Measurements from ENCODE around the gene AKR1C1. TPM values are rescaled to one million over a fixed set of nuclear protein-coding genes. Genes with fewer than 3 reads are reported as not detected.

AKR1C1 gene
- total and polyA plus RNA-seq, 2 of the 13 experiments (the other 11 are each of a cell fraction or from before 2014, with no cell fraction given) = 948 to 2,238 TPM

- H3K9ac ChIP-seq (ENCODE audit: insufficient read depth, low read depth, low read length) = no peak overlapping the region
- no peaks in the 10 kb centered on the region for H3K27me3 ChIP-seq (ENCODE audit: control insufficient read depth in 1 of 2, insufficient read depth in 2 of 2, low read length in 2 of 2)
- BruUV-seq (replicated peaks) = no TSS peak
- H3K9me3 ChIP-seq (ENCODE audit: low read length) = no peaks in the 10 kb centered on the region
- no peak overlapping the region for H2AFZ ChIP-seq (ENCODE audit: low read length)
- H3K36me3 ChIP-seq (replicated peaks in 1 of 2; ENCODE audit: control insufficient read depth in 1 of 2, insufficient read depth in 2 of 2, low read length in 2 of 2) = no peaks in the 10 kb centered on the region
- ChIA-PET POLR2A (no interaction called here), CTCF (ENCODE audit: low intra/inter-chr PET ratio, low total read pairs) (no interaction called here)
- FAIRE-seq (no peak), ATAC-seq (no peak), DNase-seq (ENCODE audit: low spot score) (no peak)
- intact Hi-C loops (cut with micrococcal nuclease; ENCODE audit: unreplicated experiment) = no loop called here
- TF ChIP-seq ZNF44 (CRISPR knock-in tag; IDR thresholded peaks at IDR 0.05) (no peak), ZNF317 (CRISPR knock-in tag; IDR thresholded peaks at IDR 0.05) (no peak), HNF4A (CRISPR knock-in tag; IDR thresholded peaks at IDR 0.05) (no peak)
- H3K27ac ChIP-seq (ENCODE audit: extremely low read length, insufficient read depth, low read length) = no peak overlapping the region
- no peak overlapping the region for H3K4me3 ChIP-seq (replicated peaks in 1 of 3; ENCODE audit: insufficient read depth in 1 of 3, low read depth in 2 of 3, low read length in 3 of 3)
- H3K4me1 ChIP-seq (ENCODE audit: insufficient read depth, low read length) = peaks cover 98% of the 10 kb centered on the region
- in situ Hi-C loops (cut with HindIII; ENCODE audit: extremely low pct_ligation_motif_present, low pct_unique_long_range_greater_than_20kb) = no loop called here
- H3K79me2 ChIP-seq (ENCODE audit: insufficient read depth, low read length) = no peaks in the 10 kb centered on the region
- no peaks in the 10 kb centered on the region for H4K20me1 ChIP-seq (ENCODE audit: insufficient read depth, low read length)
- no peak overlapping the region for H3K4me2 ChIP-seq (ENCODE audit: low read depth, low read length)
- WGBS (ENCODE audit: low lambda C conversion rate) = 95% methylated on average over 2 of the region's 2 CpGs
These were observed 19.4 kb upstream of the AKR1C1 start for GRCh38 chr10:4943821-4944220.

- no peak for ATAC-seq
- Histone ChIP-seq H3K27me3 (ENCODE audit: control insufficient read depth in 1 of 2, insufficient read depth in 2 of 2, low read length in 2 of 2) (no peaks in the 10 kb centered on the region), H3K4me1 (ENCODE audit: insufficient read depth, low read length) (peaks cover 98% of the 10 kb centered on the region), H3K9me3 (ENCODE audit: low read length) (no peaks in the 10 kb centered on the region), H3K79me2 (ENCODE audit: insufficient read depth, low read length) (no peaks in the 10 kb centered on the region), H3K4me3 (replicated peaks in 1 of 3; ENCODE audit: insufficient read depth in 1 of 3, low read depth in 2 of 3, low read length in 3 of 3) (no peak overlapping the region), H3K9ac (ENCODE audit: insufficient read depth, low read depth, low read length) (no peak overlapping the region), H3K36me3 (replicated peaks in 1 of 2; ENCODE audit: control insufficient read depth in 1 of 2, insufficient read depth in 2 of 2, low read length in 2 of 2) (no peaks in the 10 kb centered on the region), H3K4me2 (ENCODE audit: low read depth, low read length) (no peak overlapping the region), H2AFZ (ENCODE audit: low read length) (no peak overlapping the region), H3K27ac (ENCODE audit: extremely low read length, insufficient read depth, low read length) (no peak overlapping the region), H4K20me1 (ENCODE audit: insufficient read depth, low read length) (no peaks in the 10 kb centered on the region)
- intact Hi-C loops (cut with micrococcal nuclease; ENCODE audit: unreplicated experiment) = no loop called here
- TF ChIP-seq ZNF766 (CRISPR knock-in tag; IDR thresholded peaks at IDR 0.05; ENCODE audit: borderline replicate concordance) (no peak), JDP2 (CRISPR knock-in tag; IDR thresholded peaks at IDR 0.05; ENCODE audit: borderline replicate concordance) (no peak), ZZZ3 (CRISPR knock-in tag; IDR thresholded peaks at IDR 0.05; ENCODE audit: borderline replicate concordance) (no peak), HNRNPLL (IDR thresholded peaks at IDR 0.05; ENCODE audit: low read depth, low read length, poor library complexity, severe bottlenecking) (no peak)
- no TSS peak for BruUV-seq (replicated peaks)
- no peak for DNase-seq (ENCODE audit: low spot score)
- in situ Hi-C loops (cut with HindIII; ENCODE audit: extremely low pct_ligation_motif_present, low pct_unique_long_range_greater_than_20kb) = no loop called here
- WGBS (ENCODE audit: low lambda C conversion rate) = no CpG with 5 or more reads among the region's 1 CpG
- POLR2A ChIA-PET = no interaction called here
- no peak for FAIRE-seq
- CTCF ChIA-PET (ENCODE audit: low intra/inter-chr PET ratio, low total read pairs) = no interaction called here
These were observed 18.4 kb upstream of the AKR1C1 start for GRCh38 chr10:4944841-4945240.

Measured in HepG2 (cell line).